Inflammatory macrophage treated with lipopolysaccharide for 1 hour (primary cell): Measurements from ENCODE around the gene VMP1.
"Not testable (repeated sequence)": the region's sequence is repeated elsewhere in the genome, so short reads cannot be mapped to it uniquely, and the experiment has no call there.

Source experiments
- DNase-seq, 2 donors: peaks; one replicate each; pipeline ENCODE4 v3.0.0-alpha.2; 2020 to 2022

The VMP1 gene

DNA sequence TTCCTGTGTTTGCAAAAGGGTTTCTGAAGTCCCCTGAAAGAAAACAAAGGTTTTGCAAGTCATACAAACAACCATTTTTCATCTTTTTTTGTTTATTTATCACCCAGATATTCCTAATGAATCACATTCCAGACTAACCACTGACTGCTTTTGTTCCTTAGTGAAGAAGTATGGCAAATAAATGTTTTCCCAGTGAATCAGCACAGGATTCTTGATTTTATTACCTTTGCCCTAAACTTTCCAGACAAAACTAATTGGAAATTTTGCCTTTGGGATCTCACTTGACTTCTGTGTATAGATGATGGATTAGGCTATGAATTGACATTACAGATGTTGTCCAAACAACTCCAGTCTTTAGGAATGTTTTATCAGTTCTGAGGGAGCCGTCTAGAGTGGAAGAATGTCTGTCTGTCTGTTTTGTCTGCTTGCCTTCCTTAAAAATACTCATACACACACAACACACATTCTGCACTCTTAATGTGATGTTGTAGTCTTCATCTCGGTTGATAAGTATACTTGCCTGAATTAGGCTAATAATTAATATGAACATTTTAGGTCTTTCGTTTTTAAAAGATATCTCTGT is 48.9 kb downstream of the VMP1 start:
- no peak for DNase-seq

DNA sequence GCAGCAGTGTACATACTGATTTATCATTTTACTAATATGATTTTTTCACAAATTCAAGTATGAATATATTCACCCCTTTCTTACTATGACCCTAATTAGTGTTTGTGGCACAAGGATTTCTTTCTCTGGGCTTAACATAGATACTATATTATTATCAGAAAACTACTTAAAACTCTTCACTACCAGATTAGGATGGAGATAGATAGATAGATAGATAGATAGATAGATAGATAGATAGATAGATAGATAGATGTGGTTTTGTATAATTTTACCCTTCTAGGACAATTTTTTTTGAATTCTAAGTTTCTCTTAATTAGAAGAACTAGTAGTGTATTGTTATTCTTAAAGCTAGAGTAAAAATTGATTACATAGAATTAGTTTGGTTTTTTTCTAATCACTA is 49.6 kb downstream of the VMP1 start:
- no peak for DNase-seq

DNA sequence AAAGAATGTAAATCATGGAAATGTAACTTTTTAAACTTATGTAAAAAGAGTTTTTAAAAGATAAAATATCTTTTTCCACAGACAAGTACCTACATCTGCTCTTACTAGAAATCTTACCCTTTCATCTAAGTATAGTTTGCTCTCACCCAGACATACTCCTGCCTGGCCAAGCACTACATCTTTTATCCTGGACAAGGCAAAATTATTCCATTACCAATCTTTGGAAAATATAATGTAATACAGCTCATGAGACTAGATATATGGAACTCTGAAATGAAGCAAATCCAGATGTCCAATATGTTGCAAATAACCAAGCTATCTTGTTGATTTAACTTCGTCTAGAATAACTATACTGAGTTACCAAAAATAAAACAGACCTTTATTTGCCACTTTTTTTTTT is 50.0 kb downstream of the VMP1 start:
- DNase-seq = no peak

DNA sequence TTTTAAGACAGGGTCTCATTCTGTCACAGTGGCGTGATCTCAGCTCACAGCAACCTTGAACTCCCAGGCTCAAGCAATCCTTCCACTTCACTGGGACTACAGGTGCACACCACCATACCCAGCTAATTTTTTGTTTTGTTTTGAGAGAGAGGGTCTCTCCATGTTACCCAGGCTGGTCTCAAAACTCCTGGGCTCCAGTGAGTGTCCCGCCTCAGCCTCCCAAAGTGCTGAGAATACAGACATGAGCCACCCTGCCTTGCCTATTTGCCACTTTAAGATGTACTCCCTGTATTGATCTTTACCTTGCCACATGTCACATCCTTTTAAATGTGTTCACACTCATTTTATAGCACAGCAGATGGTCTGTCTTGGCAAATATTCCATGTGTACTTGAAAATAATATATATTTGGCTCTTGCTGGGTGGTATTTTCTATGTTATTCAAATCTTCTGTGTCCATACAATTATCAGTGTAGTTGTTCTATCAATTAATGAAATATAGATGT is 50.5 kb downstream of the VMP1 start:
- no peak for DNase-seq

DNA sequence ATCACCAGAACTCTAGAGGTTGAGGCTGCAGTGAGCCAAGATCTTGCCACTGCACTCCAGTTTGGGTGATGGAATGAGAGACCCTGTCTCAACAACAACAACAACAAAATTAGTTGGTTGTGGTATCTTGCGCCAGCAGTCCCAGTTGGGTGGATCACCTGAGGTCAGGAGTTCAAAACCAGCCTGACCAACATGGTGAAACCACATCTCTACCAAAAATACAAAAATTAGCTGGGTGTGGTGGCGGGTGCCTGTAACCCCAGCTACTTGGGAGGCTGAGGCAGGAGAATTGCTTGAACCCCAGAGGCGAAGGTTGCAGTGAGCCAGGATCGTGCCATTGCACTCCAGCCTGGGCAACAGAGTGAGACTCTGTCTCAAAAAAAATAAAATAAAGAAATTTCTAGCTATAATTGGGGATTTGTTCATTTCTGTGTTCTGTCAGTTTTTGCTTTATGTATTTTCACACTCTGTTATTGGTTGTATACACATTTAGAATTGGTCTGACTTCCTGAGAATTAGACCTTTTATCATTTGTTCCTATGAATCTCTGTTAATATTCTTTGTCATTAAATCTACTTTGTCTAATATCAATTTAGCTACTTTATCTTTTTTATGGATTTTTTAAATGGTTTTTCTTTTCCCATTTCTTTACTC is 51.7 kb downstream of the VMP1 start:
- not testable (repeated sequence) for DNase-seq

DNA sequence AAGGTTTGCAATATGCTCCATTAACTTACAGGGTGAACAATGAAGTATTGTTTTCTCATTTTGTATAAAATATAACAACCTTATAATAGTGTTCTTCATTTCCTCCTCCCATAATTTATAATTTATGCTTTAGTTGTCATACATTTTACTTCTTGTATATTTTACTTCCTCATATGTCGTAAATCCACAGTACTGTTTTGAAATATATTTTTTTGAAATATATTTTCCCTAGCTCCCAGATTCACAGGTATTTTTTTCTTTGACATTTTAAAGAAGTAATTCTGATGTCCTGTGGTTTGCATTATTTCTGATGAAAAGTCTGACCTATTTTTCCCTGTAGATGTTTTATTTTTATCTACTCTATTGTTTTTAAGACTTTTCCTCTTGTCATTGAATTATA is 52.7 kb downstream of the VMP1 start:
- DNase-seq = peak; percentile 41 to 48

DNA sequence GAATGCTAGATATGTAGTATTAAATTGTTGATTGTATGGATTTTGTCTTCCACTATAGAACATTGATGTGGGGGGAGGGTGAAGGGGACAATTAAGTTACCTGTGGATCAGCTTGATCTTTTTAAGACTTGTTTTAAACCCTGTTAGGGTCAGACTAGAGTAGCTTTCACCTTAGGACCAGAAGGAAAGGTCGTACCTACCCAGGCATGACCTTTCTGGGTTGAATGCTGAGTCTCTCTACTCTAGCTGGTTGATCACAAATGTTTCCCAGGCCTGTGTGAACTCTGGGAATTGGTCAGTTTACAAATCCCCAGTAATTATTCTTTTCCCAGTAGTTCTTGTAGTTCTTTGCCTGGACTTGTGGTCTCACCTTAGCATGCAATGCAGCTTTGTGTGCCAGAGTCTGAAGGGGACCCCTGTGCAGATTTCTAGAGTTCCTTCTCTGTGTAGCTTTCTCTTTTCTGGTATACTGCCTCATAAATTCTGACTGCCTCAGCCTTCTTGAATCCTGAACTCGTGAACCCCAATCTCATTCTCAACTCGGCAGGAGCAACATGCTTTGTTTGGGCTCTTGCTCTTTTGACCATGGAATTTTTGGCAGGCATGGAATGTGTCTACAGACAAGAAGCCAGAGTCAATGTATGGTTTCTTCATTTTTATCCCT is 54.1 kb downstream of the VMP1 start:
- DNase-seq = no peak

- peak in 1 of 2 donors; percentile 37 for DNase-seq
Measured at GRCh38 chr17:59762049-59762823, 54.8 kb downstream of the VMP1 start.

DNA sequence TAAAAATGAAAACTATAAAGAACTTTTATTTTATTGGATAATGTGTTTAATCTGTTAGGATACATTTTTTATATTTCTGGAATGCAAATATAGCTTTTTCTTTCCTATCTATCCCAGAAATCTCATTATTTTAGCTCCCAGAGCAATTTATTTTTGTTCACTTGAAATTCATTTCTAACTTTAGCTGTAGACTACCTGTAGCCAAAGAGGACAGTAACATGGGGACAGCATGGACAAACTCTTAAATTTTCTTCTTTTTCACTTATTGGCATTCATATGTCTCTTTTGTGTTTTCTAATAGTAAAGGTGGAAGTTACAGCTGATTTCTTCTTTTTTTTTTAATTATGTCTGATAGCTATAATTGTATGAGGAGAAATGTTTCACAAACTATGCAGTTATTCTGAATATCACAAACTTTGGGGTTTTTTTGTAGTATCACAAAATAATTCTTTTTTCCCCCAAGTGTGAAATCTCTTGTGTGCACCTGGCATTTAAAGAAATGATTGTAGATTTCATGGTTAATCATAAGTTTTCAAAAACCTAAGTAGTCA is 55.4 kb downstream of the VMP1 start:
- no peak for DNase-seq

- DNase-seq = peak in 1 of 2 donors; percentile 49
Measured at GRCh38 chr17:59763861-59764260, 56.4 kb downstream of the VMP1 start.

- DNase-seq = no peak
Measured at GRCh38 chr17:59764292-59764741, 56.9 kb downstream of the VMP1 start.

- no peak for DNase-seq
Measured at GRCh38 chr17:59765038-59765437, 57.6 kb downstream of the VMP1 start.

DNA sequence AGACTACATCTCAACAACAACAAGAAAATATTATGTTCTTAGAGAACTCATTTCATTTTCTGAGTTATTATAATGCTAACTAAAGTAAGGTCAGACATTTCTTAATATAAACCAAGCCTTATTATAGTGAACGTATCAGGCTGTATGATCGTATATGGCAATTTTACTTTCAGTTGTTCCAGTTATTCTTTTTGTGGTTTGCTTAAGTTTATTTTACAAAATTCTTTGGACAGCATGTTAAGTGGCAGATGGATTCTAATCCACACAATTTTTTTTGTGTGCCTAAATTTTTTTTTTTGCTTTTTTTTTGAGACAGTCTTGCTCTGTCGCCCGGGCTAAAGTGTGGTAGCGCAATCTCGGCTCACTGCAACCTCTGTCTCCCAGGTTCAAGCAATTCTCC is 59.0 kb downstream of the VMP1 start:
- DNase-seq = no peak

GRCh38 chr17:59767176-59767575 is 59.7 kb downstream of the VMP1 start:
- no peak for DNase-seq

DNA sequence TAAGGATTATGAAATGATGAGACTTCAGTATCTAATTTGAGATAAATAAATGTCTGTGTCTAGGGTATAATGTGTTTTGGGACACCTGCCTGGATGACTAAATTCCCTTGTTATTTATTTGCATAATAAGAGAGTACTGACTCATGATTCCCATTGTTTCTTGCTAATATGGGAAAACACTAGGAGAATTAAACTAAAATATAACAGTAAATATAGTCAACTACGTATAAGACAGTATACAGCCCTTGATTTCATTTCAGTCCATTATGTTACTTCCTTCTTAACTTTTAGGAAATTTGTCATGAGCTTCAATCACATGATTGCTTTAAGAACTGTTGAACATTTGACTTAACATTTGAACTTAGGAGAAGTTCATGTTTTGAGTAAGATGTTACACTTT is 62.4 kb downstream of the VMP1 start:
- peak; percentile 70 to 91 for DNase-seq

DNA sequence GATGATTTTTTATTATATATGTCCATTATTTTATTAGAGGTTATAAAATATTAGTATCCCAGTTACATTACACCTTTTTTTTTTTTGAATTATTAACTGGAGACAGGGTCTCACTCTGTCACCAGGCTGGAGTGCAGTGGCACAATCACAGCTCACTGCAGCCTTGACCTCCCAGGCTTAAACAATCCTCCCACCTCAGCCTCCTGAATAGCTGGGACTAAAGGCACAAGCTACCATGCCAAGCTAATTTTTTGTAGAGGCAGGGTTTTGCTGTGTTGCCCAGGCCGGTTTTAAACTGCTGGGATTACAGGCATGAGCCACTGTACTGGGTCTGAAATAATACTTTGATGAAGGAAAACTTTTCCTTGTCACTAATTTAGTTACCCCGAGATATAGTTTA is 63.6 kb downstream of the VMP1 start:
- no peak for DNase-seq

- DNase-seq = no peak
Measured at GRCh38 chr17:59775786-59776350, 68.4 kb downstream of the VMP1 start.

- no peak for DNase-seq
Measured at GRCh38 chr17:59776577-59776976, 69.1 kb downstream of the VMP1 start.

DNA sequence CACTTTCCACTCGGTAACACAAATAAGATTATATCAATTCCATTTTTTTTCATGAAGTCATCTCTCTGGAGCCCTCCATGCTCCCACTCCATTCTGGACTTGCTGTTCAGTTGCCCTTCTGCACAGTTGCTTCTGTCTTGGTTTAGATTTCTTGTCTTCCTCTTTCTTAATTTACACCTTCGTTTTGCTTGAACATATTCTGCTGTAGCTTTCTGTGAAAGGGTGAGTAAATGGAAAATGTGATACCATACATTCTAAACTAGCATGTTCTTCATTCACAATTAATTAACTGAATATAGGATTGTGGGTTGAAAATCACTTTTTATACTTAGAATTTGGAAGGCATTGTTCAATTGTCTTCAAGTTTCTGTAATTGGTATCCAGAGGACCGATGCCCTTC is 69.6 kb downstream of the VMP1 start:
- no peak for DNase-seq

DNA sequence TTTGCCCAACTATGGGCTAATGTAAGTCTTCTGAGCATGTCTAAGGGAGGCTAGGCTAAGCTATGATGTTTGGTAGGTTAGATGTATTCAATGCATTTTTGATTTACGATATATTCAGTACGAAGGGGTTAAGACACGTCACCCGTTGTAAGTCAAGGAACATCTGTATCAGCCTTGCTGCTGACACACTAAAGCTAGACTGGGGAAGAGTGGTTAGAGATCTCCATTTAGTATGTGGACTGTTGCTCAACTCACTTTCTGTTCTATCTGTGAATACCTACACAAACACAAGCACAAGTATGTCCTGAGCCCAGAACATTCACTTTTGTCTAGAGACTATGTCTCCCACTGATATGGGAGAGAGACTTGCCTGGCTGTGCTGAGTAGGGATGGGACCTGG is 71.5 kb downstream of the VMP1 start:
- DNase-seq = no peak

GRCh38 chr17:59779521-59779920 is 72.1 kb downstream of the VMP1 start:
- DNase-seq = no peak

DNA sequence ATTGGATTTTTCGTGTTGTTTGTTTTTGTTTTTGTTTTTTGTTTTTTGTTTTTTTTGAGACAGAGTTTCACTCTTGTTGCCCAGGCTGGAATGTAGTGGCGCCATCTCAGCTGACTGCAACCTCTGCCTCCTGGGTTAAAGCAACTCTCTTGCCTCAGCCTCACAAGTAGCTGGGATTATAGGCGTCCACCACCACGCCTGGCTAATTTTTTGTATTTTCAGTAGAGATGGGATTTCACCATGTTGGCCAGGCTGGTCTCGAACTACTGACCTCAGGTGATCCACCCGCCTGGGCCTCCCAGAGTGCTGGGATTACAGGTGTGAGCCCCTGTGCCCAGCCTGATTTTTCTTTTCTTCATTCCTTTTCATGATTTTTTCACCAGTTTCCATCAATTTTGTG is 73.1 kb downstream of the VMP1 start:
- DNase-seq = not testable (repeated sequence)
